ENCODE results near the gene IL17REL. TPM values are rescaled to one million over a fixed set of nuclear protein-coding genes. Genes with fewer than 3 reads are reported as not detected.

IL17REL gene
- total and polyA plus RNA-seq, 10 of the 15 experiments (the other 5 are each of a cell fraction or from before 2014, with no cell fraction given), result 0.03 TPM; not detected in 9

GRCh38 chr22:49956914-49957825, 55.4 kb downstream of the IL17REL start:
- BruUV-seq (replicated peaks), result no TSS peak
- TF ChIP-seq EGR1 (IDR thresholded peaks at IDR 0.05; ENCODE audit: borderline replicate concordance in 1 of 2, low read depth in 2 of 2, low read length in 2 of 2), result no peak
- TF ChIP-seq WRNIP1 (IDR thresholded peaks at IDR 0.05; ENCODE audit: borderline replicate concordance, low read depth, low read length), result no peak
- no peak for TF ChIP-seq YY1 (IDR thresholded peaks at IDR 0.05; ENCODE audit: low read depth, low read length)
- no peak for TF ChIP-seq TCF3 (IDR thresholded peaks at IDR 0.05; ENCODE audit: borderline replicate concordance, insufficient read depth, low read depth, low read length)
- TF ChIP-seq TCF7 (IDR thresholded peaks at IDR 0.05; ENCODE audit: borderline replicate concordance), result no peak
- no peak for TF ChIP-seq KDM1A (IDR thresholded peaks at IDR 0.05; ENCODE audit: borderline replicate concordance)
- no peak for TF ChIP-seq KAT2A (conservative IDR thresholded peaks at IDR 0.05; ENCODE audit: control insufficient read depth, low read depth, low read length)
- no peak for TF ChIP-seq RBBP5 (conservative IDR thresholded peaks at IDR 0.05)
- TF ChIP-seq CREM (IDR thresholded peaks at IDR 0.05; ENCODE audit: low read depth), result no peak
- TF ChIP-seq, protein P1, sequence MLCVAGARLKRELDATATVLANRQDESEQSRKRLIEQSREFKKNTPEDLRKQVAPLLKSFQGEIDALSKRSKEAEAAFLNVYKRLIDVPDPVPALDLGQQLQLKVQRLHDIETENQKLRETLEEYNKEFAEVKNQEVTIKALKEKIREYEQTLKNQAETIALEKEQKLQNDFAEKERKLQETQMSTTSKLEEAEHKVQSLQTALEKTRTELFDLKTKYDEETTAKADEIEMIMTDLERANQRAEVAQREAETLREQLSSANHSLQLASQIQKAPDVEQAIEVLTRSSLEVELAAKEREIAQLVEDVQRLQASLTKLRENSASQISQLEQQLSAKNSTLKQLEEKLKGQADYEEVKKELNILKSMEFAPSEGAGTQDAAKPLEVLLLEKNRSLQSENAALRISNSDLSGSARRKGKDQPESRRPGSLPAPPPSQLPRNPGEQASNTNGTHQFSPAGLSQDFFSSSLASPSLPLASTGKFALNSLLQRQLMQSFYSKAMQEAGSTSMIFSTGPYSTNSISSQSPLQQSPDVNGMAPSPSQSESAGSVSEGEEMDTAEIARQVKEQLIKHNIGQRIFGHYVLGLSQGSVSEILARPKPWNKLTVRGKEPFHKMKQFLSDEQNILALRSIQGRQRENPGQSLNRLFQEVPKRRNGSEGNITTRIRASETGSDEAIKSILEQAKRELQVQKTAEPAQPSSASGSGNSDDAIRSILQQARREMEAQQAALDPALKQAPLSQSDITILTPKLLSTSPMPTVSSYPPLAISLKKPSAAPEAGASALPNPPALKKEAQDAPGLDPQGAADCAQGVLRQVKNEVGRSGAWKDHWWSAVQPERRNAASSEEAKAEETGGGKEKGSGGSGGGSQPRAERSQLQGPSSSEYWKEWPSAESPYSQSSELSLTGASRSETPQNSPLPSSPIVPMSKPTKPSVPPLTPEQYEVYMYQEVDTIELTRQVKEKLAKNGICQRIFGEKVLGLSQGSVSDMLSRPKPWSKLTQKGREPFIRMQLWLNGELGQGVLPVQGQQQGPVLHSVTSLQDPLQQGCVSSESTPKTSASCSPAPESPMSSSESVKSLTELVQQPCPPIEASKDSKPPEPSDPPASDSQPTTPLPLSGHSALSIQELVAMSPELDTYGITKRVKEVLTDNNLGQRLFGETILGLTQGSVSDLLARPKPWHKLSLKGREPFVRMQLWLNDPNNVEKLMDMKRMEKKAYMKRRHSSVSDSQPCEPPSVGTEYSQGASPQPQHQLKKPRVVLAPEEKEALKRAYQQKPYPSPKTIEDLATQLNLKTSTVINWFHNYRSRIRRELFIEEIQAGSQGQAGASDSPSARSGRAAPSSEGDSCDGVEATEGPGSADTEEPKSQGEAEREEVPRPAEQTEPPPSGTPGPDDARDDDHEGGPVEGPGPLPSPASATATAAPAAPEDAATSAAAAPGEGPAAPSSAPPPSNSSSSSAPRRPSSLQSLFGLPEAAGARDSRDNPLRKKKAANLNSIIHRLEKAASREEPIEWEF (IDR thresholded peaks at IDR 0.05; ENCODE audit: insufficient replicate concordance, low read depth, low read length), result no peak
- TF ChIP-seq CEBPZ (IDR thresholded peaks at IDR 0.05; ENCODE audit: low read depth, low read length), result no peak
- TF ChIP-seq ATF3 (IDR thresholded peaks at IDR 0.05; ENCODE audit: borderline replicate concordance, extremely low read depth, low read depth, low read length), result no peak
- TF ChIP-seq KLF5 (IDR thresholded peaks at IDR 0.05; ENCODE audit: partially characterized antibody), result no peak
- no peak for TF ChIP-seq TAF1 (IDR thresholded peaks at IDR 0.05; ENCODE audit: borderline replicate concordance, low read depth, low read length)
- no peak overlapping the region for H3K27ac ChIP-seq (ENCODE audit: control insufficient read depth, insufficient read depth)
- intact Hi-C loops (cut with micrococcal nuclease; ENCODE audit: unreplicated experiment), result no loop called here
- H4K20me1 ChIP-seq (ENCODE audit: control insufficient read depth, insufficient read depth), result no peaks in the 10 kb centered on the region
- H3K4me1 ChIP-seq (ENCODE audit: control insufficient read depth, insufficient read depth, low read length), result peaks cover 8% of the 10 kb centered on the region
- ChIA-PET CTCF (interaction anchor here (1.2 kb wide), 1 partner anchor 27 kb away, joined by 4 read pairs; no protein-coding TSS in a partner anchor), POLR2A (no interaction called here), RAD21 (ENCODE audit: unreplicated experiment) (no interaction called here), SMC1A (ENCODE audit: uncharacterized antibody, unreplicated experiment) (no interaction called here)
- in situ Hi-C loops (cut with MboI), result no loop called here
- no peaks in the 10 kb centered on the region for H3K36me3 ChIP-seq (ENCODE audit: control insufficient read depth in 2 of 2, insufficient read depth in 2 of 2, low read length in 1 of 2)
- no peak overlapping the region for H3K4me3 ChIP-seq
- H3K27me3 ChIP-seq (replicated peaks in 1 of 2; ENCODE audit: control insufficient read depth in 2 of 2, insufficient read depth in 2 of 2, low read length in 1 of 2), result no peaks in the 10 kb centered on the region
- 89% methylated on average over 19 of the region's 20 CpGs for WGBS (ENCODE audit: insufficient coverage, insufficient replicate concordance, low lambda C conversion rate, missing lambda C conversion rate)
- no peak overlapping the region for H3K9ac ChIP-seq (ENCODE audit: control insufficient read depth, insufficient read depth, low read length)
- peaks cover 20% of the 10 kb centered on the region for H3K79me2 ChIP-seq (ENCODE audit: control insufficient read depth, insufficient read depth, low read length)
- no peak overlapping the region for H2AFZ ChIP-seq (ENCODE audit: control insufficient read depth, low read depth, low read length)
- H3K9me3 ChIP-seq (replicated peaks; ENCODE audit: control insufficient read depth, insufficient read depth, low read length), result no peaks in the 10 kb centered on the region
- DNase-seq (ENCODE audit: low read depth, low spot score), result no peak
- no peak overlapping the region for H3K4me2 ChIP-seq (ENCODE audit: control insufficient read depth, insufficient read depth)
- FAIRE-seq, result no peak
- no peak for ATAC-seq
